DMS79 treated with DMSO at 0.1 percent for 48 hours (cell line): ENCODE data around the gene SCN8A.
"Not testable (repeated sequence)": the region's sequence is repeated elsewhere in the genome, so short reads cannot be mapped to it uniquely, and the experiment has no call there.

Experiments used
- DNase-seq: peaks from one replicate; lab custom pipeline; 2025; lab: John Stamatoyannopoulos, UW

The SCN8A gene

DNA sequence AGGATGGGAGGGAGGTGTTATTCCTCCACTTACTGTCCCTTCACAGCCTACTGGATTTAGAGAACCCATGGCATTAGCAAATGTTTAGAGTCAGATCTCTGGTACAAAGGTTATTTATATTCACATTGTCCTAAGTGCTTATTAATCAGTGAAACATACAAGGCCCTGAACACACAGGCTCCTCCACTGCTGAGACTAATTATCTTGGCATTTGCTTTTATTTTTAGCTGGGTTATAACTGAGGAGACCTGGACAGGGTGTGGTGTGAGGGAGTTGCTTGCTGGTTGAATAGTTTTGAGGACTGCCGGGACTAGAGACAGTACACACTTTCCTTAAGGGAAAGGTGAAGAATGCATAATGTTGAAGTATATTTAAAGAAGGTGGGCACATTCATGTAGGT lies 180.0 kb downstream of the SCN8A start:
- DNase-seq, result no peak

- no peak for DNase-seq
These were observed 182.3 kb downstream of the SCN8A start for GRCh38 chr12:51773145-51773869.

GRCh38 chr12:51774933-51775332 lies 183.9 kb downstream of the SCN8A start:
- no peak for DNase-seq

DNA sequence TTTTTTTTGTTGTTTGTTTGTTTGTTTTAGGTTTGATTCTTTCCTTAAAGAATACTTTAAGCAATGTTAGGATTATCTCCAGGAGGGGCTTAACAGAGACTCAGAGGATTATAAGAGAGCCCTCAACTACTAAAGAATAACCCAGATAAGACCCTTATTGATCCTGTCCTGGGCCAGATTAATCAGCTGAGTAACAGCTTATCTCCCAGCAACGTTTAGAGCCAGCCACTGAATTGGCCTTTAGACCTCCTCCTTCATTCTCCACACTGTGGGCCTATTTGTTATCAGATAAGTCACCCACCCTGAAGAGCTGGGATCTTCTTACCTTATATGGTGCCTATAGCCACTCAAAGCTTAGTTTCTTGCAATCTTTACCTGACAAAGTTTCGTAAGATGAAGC lies 186.4 kb downstream of the SCN8A start:
- DNase-seq, result no peak

DNA sequence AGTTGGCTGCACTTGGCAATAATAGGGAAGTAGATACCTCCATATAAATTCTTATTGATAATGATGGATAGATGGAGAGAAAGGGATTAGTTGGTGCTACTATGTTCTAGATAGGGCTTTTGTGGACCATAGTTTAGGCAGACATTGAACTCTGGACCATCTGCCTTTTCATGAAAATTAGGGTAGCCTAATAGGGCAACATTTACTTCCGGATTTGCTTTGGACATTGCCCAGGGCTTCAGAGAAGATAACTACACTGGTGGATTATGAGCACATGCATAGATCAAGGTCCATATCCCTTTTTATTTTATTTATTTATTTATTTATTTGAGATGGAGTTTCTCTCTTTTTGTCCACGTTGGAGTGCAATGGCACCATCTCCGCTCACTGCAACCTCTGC lies 186.9 kb downstream of the SCN8A start:
- no peak for DNase-seq

- DNase-seq, result no peak
These were observed 188.8 kb downstream of the SCN8A start for GRCh38 chr12:51779876-51780275.

GRCh38 chr12:51784688-51785087 lies 193.7 kb downstream of the SCN8A start:
- DNase-seq, result no peak

DNA sequence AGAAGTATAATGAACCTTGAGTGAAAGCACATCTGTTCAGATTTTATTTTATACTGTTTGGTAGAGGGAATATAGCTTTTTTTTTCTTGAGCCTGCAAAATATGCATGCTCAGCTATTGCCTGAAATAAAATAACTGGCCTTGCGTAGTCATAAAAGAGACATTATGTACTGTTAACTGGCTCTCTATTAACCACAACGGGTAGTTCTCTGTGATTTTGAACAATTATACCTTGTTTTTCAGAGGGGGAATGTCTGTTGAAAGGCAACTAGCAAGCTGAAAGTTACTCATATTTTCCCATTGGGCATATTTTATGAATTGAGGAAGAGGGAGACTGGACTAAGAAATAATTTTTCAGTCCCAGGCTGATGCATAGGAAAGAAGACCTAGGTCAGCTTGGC lies 194.9 kb downstream of the SCN8A start:
- no peak for DNase-seq

DNA sequence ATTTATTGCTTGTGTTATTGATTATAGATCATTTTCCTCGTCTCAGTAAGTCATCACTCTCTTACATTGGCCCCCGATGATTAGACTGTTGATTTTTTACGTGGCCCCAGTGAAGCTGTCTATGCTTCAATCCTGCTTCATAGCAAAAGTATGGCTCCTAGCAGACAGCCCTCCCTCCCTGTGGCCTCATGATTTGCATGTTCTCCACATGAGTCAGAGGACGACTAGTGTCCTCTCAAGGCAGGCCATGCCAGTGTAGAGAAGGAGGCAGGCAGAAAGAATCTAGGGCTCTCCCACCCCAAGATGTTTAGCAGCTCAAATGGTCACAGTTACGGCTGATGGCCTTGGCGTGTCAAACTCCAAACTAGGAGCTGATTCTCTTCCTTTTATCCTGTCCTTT lies 197.8 kb downstream of the SCN8A start:
- no peak for DNase-seq

DNA sequence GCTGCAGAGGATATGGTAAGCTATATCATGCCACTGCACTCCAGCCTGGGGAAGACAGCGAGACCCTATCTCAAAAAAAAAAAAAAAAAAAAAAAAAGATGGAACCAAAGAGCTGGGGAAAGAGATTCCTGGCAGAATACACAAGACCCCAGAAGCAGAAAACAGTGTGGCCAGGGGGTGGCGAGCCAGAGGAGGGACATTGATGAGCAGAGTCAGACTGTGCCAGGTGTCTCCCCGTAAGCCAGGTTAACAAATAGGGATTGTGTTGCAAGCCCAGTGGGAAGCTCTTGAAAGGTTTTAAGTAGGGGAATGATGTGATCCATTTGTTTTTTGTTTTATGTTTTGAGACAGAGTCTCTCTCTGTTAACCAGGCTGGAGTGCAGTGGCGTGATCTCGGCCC lies 201.4 kb downstream of the SCN8A start:
- no peak for DNase-seq

DNA sequence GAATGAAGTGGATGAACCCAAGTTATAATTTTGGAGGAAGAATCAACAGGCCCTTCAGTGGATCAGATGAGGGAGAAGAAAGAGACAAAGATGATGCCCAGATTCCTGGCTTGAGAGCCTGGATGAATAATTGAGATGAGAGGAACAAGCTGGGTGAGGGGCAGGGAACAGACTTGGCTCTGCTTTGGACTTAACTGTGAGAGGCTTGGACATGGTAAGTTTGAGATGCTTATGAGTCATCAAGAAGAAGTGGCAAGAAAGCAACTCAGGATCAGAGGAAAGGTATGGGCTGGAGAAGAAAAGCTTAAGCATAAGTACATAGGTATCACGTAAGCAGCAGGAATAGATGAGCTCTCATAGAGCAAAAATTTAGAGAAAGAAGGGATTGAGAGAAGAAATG lies 202.2 kb downstream of the SCN8A start:
- DNase-seq, result no peak

- no peak for DNase-seq
These were observed 206.3 kb downstream of the SCN8A start for GRCh38 chr12:51797301-51797700.

- not testable (repeated sequence) for DNase-seq
These were observed 207.0 kb downstream of the SCN8A start for GRCh38 chr12:51798051-51798450.

- DNase-seq, result no peak
These were observed 207.5 kb downstream of the SCN8A start for GRCh38 chr12:51798501-51798900.

DNA sequence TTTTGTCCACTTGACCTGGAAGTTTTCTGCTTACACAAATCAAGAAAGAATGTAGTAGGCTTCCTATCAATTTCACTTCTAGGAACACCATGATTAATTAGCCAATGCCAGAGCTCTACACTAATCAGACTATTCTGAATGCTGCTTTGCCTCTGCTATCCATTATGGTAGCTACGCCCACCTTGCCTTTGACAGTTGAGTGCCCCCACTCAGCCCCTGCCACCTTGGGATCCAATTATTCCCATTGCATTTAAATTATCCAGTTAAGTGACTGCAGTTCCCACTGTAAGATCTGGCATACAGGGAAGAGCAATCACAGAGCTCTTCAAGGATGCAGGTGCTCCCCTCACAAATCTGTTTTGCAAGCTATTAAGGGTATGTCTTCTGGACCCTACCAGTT lies 210.0 kb downstream of the SCN8A start:
- no peak for DNase-seq

DNA sequence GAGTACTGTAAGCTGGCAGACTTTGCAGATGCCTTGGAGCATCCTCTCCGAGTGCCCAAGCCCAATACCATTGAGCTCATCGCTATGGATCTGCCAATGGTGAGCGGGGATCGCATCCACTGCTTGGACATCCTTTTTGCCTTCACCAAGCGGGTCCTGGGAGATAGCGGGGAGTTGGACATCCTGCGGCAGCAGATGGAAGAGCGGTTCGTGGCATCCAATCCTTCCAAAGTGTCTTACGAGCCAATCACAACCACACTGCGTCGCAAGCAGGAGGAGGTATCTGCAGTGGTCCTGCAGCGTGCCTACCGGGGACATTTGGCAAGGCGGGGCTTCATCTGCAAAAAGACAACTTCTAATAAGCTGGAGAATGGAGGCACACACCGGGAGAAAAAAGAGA lies 215.9 kb downstream of the SCN8A start:
- DNase-seq, result no peak

DNA sequence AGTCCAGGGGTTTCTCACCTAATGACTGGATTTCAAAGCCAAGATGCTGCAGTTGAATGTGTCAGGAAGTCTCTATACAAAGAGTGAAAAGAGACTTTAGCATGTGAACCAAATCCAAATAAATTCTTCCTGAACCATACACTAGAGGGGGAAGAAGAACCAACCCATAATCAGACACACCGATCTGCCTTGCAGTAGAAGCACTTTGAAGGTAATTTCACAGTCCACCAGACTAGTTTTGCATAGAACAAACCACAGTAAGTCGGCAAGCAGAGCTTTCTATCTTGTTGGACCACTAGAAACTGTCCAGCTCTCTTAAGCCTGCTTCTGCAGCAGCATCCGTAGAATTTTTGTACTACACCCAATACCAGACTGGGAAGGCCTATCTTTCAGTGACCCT lies 218.2 kb downstream of the SCN8A start:
- no peak for DNase-seq

GRCh38 chr12:51811203-51812202 lies 220.5 kb downstream of the SCN8A start:
- no peak for DNase-seq

DNA sequence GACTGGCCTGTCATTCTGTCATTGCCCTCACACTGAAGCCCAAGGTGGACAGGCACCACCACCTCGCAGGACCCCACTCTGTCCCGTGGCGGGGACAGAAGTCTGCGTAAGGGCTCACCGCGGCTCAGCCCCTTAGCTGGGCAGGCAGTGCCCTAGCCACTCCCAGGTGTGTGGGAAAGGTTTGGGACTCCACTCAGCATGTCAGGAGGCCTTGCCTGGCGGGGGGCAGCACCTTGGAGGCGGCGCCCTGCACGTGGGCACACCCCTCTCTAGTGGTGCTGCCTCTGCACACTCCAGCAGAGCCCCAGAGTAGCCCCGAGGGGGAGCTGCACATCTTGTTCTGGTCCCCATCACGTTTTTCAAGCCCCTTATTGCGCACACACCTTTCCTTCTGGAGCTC lies 221.8 kb downstream of the SCN8A start:
- DNase-seq, result no peak

DNA sequence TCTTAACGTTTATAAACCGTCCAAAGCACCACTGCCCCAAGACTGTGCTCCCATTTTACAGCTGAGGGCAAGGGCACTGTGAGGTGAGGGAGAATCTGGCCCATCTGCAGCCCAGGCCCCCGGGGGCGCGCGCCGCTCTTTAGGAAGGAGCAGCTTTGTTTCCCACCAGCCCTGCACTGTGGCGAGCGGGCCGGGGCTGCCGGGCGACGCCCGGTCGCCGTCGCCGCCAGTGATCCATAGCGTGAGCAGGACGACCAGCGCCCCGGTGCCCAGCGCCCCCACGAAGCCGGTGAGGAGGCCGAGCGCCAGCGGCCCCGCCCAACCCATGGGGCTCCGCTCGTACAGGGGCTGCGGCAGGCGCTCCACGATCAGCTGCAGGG lies 222.9 kb downstream of the SCN8A start:
- DNase-seq, result no peak

DNA sequence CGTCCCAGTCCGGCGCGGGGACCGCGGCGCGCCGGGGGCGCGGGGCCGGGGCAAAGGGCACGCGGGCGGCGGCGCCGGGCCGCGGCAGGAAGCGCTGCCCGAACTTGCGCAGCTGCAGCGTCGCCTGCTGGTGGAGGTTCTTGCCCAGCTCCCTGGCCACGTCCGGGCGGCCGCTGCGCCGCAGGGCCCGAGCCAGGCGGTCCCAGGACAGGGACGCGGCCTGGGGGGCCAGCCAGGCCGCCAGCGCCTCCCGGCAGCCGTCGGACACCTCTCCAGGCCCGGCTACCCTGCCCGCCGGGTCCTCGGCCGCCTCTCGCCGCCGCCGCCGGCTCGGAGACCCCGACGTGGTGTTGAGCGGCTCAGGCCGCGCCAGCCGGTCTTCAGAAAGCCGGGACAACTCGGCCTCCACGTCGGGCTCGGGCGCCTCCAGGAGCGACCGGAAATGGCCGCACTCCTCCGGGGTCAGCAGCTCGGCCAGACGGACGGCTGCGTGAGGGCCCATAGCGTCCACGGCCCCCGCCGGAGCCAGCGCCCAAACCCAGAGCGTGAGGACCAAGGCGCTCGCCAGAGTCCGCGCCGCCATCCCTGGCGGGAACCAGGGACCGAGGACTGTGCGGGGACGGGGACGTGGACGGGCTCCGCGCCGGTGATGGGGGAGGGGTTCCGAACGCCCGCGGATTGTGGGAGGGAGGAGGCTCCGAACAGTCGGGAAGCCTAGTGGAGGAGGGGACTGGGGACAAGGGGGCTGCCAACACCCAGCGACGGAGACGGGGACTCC lies 223.5 kb downstream of the SCN8A start:
- peak; percentile 5 for DNase-seq

DNA sequence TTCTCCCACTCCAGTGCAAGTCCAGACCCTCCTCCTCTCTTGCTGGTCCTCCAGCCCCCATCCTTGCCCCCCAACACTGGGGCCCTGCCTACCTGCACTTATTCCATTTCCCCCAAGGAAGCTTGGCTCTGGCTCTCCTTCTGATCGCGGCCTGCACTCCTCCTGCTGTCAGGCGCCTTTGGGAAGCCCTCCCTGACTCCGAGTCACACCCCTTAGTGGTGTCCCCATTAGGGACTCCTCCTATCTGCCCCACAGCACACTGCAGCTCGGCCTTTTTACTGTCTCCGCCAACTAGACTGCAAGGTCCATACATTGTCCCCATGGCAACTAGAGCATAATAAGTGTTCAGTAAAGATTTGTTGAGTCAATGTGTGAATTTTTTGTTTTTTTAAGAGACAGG lies 224.5 kb downstream of the SCN8A start:
- DNase-seq, result no peak
